Iris pigment epithelial cell (primary cell): ENCODE measurements around the gene ZGRF1.
"Not testable (repeated sequence)": the region's sequence is repeated elsewhere in the genome, so short reads cannot be mapped to it uniquely, and the experiment has no call there.

Experiments used
- DNase-seq: peaks from one replicate; pipeline ENCODE4 v3.0.0-alpha.2; 2011; ENCODE audit warnings: low read depth

The ZGRF1 gene, protein sequence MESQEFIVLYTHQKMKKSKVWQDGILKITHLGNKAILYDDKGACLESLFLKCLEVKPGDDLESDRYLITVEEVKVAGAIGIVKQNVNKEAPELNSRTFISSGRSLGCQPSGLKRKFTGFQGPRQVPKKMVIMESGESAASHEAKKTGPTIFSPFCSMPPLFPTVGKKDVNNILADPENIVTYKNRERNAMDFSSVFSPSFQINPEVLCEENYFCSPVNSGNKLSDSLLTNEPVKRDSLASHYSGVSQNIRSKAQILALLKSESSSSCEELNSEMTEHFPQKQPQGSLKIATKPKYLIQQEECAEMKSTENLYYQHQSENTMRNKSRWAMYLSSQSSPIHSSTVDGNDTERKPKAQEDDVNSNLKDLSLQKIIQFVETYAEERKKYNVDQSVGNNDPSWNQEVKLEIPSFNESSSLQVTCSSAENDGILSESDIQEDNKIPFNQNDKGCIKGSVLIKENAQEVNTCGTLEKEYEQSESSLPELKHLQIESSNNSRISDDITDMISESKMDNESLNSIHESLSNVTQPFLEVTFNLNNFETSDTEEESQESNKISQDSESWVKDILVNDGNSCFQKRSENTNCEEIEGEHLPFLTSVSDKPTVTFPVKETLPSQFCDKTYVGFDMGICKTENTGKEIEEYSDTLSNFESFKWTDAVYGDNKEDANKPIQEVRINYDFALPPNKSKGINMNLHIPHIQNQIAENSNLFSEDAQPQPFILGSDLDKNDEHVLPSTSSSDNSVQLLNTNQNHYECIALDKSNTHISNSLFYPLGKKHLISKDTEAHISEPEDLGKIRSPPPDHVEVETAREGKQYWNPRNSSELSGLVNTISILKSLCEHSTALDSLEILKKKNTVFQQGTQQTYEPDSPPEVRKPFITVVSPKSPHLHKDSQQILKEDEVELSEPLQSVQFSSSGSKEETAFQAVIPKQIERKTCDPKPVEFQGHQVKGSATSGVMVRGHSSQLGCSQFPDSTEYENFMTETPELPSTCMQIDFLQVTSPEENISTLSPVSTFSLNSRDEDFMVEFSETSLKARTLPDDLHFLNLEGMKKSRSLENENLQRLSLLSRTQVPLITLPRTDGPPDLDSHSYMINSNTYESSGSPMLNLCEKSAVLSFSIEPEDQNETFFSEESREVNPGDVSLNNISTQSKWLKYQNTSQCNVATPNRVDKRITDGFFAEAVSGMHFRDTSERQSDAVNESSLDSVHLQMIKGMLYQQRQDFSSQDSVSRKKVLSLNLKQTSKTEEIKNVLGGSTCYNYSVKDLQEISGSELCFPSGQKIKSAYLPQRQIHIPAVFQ (N-terminal part only)

DNA sequence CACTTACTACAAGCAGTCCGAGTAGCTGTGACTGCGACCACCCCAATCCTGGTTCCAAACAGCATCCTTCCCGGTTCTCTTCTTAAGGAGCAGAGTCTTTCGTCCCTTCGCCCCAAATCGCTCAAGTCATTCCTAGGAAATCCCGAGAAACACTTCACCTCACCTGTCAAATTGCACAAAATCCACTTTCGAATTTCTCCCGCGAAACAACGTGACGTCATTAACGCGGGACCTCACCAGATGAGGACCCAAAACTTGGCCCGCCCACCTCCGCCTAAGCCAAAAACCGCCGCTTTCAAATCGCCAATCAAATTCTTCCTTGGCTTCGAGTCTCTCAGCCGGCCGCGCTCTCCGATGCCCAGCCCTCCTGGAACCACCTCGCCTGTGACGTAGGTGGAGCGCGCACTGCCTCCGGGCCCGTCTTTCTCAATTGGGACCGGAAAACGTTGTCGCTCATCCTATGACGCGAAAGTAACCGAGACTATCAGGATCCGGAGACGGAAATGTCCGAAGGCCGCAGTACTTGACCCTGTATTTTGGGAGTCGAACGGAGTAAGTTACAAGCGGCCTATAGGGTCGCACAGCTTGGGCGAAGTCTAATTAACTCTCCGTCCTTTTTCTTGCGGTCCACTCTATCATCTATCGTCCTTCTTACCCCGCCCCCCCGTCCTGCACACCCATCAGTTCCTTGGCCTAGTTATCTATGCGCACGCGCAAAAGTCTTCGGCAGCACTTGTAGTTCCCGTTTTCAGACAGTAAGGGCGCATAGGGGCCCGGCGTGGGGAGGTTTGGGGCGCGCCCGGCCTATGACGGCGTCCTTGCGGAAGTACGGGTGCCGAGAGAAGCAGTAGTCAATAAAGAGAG is at the start of gene ZGRF1, which contains the start of gene LARP7:
Gene ZGRF1, minus strand, starts transcription at position 222 of the 864 bp plus-strand sequence. CDS start 3,733 bp downstream, outside the sequence.
Gene LARP7, plus strand, starts transcription at position 456 of the 864 bp plus-strand sequence. CDS start 7,527 bp downstream, outside the sequence.
- DNase-seq: peak; percentile 99

GRCh38 chr4:112680996-112681395 is 44.3 kb upstream of the ZGRF1 start:
- DNase-seq: no peak

DNA sequence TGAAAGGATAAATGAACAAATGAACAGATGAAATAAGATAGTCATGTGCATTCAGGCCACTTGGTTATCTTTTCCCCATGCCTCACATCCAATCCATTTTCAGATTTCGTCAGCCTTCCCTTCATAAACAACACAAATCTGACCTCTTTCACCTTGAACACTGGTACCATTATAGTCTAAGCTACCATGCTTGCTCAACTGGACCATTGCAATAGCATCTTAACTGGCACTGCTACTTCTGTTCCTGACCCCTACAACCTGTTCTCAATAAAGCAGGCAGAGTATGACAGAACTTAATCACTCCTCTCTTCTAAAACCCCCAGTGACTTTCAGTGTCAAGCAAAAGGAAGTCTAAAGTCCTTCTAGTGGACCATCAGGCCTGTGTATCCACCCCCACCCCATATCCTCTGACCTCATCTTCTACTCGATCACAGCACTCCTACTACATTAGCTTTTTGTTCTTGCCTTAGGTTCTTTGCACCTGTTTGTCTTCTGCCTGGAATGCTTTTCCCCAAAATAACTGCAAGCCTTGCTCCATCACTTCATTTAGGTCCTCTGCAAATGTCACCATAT is 40.9 kb upstream of the ZGRF1 start:
- no peak for DNase-seq

DNA sequence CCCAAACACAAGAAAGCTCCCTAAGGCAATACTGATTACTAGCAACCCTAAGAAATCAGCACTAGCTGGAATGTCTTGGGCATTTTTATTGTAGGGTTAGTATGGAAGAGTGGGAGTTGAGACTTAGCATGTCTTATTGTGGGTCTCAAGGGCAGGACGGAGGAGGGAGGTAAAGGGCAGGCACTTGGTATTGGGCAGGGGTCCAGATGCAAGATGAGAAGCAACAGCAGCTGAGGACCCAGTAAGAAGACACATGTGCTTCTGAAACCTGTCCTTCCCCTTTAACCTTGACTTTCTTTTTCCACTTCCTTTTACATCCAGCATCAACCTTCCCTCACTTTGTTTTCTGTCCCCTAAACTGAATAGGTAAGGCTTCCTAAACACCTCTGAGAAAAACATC is 37.7 kb upstream of the ZGRF1 start:
- DNase-seq: no peak

DNA sequence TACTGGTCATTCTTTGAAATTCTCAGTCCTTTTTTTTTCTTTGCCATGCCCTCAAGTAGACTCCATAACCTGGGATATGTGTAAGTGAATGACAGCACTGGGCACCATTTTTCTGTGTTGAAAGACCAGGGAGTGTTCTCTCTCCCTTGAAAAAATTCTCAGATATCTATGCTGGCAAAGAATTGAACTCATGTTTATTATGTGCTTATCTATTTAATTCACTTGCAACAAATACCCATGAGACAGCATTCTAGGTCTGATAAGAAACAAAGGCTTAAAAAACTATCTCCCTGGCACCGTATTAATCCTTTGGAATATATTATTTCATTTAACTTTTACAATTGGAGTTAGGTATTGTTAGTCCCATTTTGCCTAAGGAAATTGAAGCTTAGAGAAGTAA is 37.0 kb upstream of the ZGRF1 start:
- DNase-seq: no peak

GRCh38 chr4:112673076-112673475 is 36.4 kb upstream of the ZGRF1 start:
- no peak for DNase-seq

DNA sequence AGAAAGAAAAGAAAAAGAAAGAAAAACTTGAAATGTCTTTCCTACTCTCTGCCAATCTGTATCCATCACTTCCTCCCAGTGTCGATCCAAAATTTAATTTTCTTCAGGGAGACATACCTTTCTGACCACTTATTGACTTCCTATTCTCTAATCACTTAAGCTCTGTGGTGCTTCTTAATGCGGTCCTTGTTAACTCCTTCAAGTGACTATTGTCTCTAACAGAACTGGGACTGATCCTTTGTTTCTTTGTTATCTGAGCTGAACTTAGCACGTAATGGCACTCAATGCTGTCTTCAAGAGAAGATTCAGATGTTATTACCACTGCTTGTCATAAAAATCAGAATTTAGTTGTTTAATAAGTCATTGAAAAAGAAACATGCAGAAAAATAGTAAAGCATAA is 31.4 kb upstream of the ZGRF1 start:
- no peak for DNase-seq

DNA sequence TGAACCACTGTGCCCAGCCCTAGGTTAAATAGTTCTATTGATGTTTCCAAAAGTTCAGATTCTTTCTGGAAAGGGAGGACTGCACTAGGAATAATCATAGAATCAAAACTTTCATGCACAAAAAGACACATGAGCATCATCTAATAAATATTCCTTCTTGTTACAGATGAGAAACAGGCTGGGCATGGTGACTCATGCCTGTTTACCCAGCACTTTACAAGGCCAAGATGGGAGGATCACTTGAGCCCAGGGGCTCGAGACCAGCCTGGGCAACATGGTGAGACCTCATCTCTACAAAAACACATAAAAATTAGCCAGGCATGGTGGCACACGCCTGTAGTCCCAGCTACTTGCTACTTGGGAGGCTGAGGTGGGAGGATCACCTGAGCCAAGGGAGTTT is 27.9 kb upstream of the ZGRF1 start:
- DNase-seq: peak; percentile 14

- not testable (repeated sequence) for DNase-seq
Observed at GRCh38 chr4:112656115-112656514, 19.4 kb upstream of the ZGRF1 start.

DNA sequence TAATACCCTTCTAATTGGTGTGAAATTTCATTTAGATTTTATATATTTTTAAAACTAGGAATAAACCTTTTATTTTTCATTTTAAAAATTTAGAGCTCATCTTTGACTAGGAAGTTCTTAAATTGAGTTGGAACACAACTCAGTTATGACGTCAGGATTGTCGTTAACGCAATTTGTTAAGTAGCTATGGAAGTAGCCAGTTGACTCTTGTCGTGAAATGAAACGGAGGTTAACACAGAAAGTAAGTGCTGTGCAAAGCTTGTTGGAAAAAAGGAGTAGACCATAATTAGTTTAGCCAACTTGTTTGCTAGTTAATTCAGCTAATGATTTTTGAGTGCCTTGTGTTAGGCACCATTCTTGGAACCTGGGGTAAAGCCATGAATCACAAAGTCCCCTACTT is 18.6 kb upstream of the ZGRF1 start:
- DNase-seq: no peak

DNA sequence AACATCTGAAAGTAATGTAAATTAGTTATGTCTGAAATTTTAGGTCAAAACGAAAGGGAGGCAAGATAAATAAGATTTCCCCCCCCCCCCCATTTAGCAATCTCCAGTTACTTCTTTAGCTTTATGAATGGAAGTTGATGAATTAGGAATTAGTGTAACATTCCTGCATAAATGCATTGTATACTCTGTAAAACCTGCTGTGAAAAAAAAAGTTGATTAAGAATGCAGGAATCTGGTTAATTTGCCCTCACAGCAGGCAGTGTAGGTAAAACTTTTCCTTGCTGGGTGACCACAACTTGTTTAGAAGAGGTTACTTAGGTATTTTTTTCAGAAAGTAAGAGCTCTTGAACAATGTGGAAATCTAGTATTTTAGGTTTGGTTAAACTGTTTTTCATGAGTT is 15.5 kb upstream of the ZGRF1 start:
- DNase-seq: no peak

- DNase-seq: no peak
Observed at GRCh38 chr4:112651641-112652040, 14.9 kb upstream of the ZGRF1 start.

GRCh38 chr4:112650332-112650731 is 13.6 kb upstream of the ZGRF1 start:
- no peak for DNase-seq

DNA sequence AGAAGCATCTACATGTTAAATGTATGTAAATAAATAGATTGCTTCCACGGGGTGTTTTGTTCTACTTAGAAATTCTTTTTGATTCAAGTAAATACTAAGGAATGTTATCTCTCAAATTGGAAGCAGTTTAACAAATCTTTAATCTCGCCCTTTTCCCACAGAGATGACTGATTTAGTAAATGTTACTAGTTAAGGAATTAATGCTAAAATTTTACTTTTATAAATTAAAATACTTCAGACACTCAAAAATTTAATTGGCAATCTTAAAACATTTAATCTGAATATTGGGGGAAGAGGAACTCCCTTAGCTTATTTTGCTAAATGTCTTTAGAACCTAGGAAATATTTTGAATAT is 12.3 kb upstream of the ZGRF1 start:
- DNase-seq: no peak

- DNase-seq: no peak
Observed at GRCh38 chr4:112648263-112649054, 11.8 kb upstream of the ZGRF1 start.

DNA sequence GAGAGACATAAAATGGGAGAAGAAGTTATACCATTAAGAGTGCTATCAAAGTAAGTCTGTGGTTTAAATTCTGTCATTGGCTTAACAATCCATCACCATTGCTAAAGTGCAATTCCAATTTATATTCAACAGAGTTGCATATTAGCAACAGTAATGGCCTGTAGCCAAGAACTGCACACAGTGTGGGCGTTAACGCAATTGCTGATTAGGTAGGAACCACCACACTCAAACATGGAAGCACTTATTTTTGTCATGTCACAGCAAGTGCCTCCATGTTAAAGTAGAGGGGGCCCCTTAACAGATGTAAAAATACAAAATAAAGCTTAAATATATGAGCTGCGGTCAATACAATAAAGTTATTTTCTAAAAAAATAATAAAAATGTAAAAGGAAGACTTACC is 11.1 kb upstream of the ZGRF1 start:
- no peak for DNase-seq

- DNase-seq: no peak
Observed at GRCh38 chr4:112646632-112647537, 10.2 kb upstream of the ZGRF1 start.

- no peak for DNase-seq
Observed at GRCh38 chr4:112645541-112646329, 9.0 kb upstream of the ZGRF1 start.
